Measurements from ENCODE around the gene ABCC1.

The ABCC1 gene

GRCh38 chr16:16059895-16060590 lies 110.6 kb downstream of the ABCC1 start:
- TF ChIP-seq, protein P1, sequence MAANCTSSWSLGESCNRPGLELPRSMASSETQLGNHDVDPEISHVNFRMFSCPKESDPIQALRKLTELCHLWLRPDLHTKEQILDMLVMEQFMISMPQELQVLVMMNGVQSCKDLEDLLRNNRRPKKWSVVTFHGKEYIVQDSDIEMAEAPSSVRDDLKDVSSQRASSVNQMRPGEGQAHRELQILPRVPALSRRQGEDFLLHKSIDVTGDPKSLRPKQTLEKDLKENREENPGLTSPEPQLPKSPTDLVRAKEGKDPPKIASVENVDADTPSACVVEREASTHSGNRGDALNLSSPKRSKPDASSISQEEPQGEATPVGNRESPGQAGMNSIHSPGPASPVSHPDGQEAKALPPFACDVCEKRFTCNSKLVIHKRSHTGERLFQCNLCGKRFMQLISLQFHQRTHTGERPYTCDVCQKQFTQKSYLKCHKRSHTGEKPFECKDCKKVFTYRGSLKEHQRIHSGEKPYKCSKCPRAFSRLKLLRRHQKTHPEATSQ (tag by site-specific recombination; IDR thresholded peaks at IDR 0.05), result no peak
- TF ChIP-seq ZNF341 (tag by site-specific recombination; IDR thresholded peaks at IDR 0.05; ENCODE audit: low read depth) (no peak), ZFHX2 (tag by site-specific recombination; conservative IDR thresholded peaks at IDR 0.05) (no peak), PBX3 (CRISPR knock-in tag; IDR thresholded peaks at IDR 0.05) (no peak), ZNF366 (tag by site-specific recombination; conservative IDR thresholded peaks at IDR 0.05) (no peak), OVOL3 (tag by site-specific recombination; IDR thresholded peaks at IDR 0.05) (no peak), ZNF830 (tag by site-specific recombination; IDR thresholded peaks at IDR 0.05; ENCODE audit: low read depth) (no peak), GLIS1 (tag by site-specific recombination; IDR thresholded peaks at IDR 0.05) (no peak), ZNF555 (tag by site-specific recombination; conservative IDR thresholded peaks at IDR 0.05) (no peak), ZNF184 (tag by site-specific recombination; IDR thresholded peaks at IDR 0.05) (no peak), YY2 (tag by site-specific recombination; IDR thresholded peaks at IDR 0.05) (no peak), ZBTB26 (tag by site-specific recombination; optimal IDR thresholded peaks at IDR 0.05) (no peak)
- TF ChIP-seq, protein P2, sequence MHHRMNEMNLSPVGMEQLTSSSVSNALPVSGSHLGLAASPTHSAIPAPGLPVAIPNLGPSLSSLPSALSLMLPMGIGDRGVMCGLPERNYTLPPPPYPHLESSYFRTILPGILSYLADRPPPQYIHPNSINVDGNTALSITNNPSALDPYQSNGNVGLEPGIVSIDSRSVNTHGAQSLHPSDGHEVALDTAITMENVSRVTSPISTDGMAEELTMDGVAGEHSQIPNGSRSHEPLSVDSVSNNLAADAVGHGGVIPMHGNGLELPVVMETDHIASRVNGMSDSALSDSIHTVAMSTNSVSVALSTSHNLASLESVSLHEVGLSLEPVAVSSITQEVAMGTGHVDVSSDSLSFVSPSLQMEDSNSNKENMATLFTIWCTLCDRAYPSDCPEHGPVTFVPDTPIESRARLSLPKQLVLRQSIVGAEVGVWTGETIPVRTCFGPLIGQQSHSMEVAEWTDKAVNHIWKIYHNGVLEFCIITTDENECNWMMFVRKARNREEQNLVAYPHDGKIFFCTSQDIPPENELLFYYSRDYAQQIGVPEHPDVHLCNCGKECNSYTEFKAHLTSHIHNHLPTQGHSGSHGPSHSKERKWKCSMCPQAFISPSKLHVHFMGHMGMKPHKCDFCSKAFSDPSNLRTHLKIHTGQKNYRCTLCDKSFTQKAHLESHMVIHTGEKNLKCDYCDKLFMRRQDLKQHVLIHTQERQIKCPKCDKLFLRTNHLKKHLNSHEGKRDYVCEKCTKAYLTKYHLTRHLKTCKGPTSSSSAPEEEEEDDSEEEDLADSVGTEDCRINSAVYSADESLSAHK (tag by site-specific recombination; IDR thresholded peaks at IDR 0.05), result no peak
- TF ChIP-seq, protein P3, sequence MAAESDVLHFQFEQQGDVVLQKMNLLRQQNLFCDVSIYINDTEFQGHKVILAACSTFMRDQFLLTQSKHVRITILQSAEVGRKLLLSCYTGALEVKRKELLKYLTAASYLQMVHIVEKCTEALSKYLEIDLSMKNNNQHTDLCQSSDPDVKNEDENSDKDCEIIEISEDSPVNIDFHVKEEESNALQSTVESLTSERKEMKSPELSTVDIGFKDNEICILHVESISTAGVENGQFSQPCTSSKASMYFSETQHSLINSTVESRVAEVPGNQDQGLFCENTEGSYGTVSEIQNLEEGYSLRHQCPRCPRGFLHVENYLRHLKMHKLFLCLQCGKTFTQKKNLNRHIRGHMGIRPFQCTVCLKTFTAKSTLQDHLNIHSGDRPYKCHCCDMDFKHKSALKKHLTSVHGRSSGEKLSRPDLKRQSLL (tag by site-specific recombination; IDR thresholded peaks at IDR 0.05), result no peak
- TF ChIP-seq, protein P4, sequence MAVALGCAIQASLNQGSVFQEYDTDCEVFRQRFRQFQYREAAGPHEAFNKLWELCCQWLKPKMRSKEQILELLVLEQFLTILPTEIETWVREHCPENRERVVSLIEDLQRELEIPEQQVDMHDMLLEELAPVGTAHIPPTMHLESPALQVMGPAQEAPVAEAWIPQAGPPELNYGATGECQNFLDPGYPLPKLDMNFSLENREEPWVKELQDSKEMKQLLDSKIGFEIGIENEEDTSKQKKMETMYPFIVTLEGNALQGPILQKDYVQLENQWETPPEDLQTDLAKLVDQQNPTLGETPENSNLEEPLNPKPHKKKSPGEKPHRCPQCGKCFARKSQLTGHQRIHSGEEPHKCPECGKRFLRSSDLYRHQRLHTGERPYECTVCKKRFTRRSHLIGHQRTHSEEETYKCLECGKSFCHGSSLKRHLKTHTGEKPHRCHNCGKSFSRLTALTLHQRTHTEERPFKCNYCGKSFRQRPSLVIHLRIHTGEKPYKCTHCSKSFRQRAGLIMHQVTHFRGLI (tag by site-specific recombination; IDR thresholded peaks at IDR 0.05), result no peak
- ChIA-PET POLR2A (no interaction called here), CTCF (interaction anchor here (0.6 kb wide), 1 partner anchor 68 kb away, joined by 3 read pairs; no protein-coding TSS in a partner anchor)
- peaks cover 7 to 56% of the 10 kb centered on the region in 2 experiments; a peak in 2 of 3 replicates for H3K36me3 ChIP-seq (ENCODE audit: control insufficient read depth in 2 of 2, insufficient read depth in 1 of 2, low read length in 2 of 2)
- H3K4me1 ChIP-seq (ENCODE audit: control insufficient read depth, insufficient read depth, low read length), result no peaks in the 10 kb centered on the region
- no peak overlapping the region for H3K27ac ChIP-seq (ENCODE audit: extremely low read depth, low read depth, low read length)
- no peaks in the 10 kb centered on the region for H3K9me3 ChIP-seq (ENCODE audit: control insufficient read depth, insufficient read depth, low read depth, low read length)
- no peak overlapping the region for H3K4me3 ChIP-seq (ENCODE audit: low read depth, low read length)
